ENCODE measurements around the gene LMF1.
"Not testable (repeated sequence)": the region's sequence is repeated elsewhere in the genome, so short reads cannot be mapped to it uniquely, and the experiment has no call there.

LMF1 gene

DNA sequence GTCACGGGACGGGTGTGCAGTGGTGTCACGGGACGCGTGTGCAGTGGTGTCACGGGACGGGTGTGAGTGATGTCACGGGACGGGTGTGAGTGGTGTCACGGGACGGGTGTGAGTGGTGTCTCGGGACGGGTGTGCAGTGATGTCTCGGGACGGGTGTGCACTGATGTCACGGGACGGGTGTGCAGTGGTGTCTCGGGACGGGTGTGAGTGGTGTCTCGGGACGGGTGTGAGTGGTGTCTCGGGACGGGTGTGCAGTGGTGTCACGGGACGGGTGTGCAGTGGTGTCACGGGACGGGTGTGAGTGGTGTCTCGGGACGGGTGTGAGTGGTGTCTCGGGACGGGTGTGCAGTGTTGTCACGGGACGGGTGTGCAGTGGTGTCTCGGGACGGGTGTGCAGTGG is 111.8 kb downstream of the LMF1 start:
- DNase-seq, result not testable (repeated sequence)

DNA sequence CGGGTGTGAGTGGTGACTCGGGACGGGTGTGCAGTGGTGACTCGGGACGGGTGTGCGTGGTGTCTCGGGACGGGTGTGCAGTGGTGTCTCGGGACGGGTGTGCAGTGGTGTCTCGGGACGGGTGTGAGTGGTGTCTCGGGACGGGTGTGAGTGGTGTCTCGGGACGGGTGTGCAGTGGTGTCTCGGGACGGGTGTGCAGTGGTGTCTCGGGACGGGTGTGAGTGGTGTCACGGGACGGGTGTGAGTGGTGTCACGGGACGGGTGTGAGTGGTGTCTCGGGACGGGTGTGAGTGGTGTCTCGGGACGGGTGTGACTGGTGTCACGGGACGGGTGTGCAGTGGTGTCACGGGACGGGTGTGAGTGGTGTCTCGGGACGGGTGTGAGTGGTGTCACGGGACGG is 112.3 kb downstream of the LMF1 start:
- not testable (repeated sequence) for DNase-seq

DNA sequence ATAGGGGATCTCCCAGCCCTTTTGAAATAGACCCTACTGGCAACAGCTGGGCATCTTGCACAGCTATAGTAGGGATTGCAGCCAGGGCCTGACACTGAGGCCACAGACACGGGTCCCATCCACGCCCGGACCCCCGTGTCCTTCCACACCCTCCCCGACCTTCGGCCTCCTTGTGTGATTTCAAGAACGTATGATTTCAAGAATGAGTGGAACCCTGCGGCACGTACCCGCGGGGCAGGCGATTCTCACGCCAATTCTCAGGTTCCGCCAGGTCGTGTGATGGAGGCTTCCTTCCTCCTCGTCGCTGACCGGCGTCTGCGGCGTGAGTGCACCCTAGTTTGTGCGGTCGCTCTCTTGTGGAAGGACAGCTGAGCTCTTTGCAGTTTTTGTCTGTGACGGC is 114.0 kb downstream of the LMF1 start:
- DNase-seq, result no peak

DNA sequence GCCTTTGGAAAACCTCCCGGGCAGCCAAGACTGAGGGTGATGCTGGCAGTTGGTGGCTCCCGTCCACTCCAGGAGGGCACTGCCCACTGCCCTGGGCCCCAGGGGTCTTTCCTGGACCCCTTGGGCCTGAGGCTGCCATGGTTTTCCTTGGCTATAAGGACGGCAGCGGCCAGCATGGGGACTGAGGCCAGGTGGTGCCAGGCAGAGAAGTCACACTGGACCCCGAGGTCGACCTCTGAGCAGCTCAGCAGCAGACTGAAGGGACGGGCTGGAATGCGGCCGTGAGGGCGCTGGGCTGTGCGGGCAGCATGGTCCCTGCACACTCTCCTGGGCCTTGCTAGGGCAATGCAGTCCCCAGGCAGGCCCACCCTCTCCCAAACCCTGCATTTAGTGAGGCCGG is 114.7 kb downstream of the LMF1 start:
- no peak for DNase-seq

DNA sequence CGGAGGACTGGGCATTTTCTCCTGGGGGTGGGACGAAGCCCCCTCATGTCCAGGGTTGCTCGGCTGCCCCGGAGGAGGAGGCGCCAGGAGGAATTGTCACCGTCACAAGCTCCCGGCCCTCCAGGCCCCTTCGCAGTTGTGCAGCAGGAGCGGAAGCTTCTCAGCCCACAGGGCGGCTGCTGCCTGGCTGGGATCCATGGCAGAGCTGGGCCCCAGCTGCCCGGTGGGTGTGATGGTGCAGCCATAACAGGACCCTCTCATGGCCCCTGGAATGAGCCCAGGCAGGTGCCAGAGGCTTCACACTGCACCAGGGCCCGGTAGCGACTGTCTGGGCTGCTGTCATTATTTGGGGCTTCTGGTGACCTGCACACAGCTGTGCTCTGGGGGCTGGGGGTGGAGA is 115.3 kb downstream of the LMF1 start:
- DNase-seq, result no peak

DNA sequence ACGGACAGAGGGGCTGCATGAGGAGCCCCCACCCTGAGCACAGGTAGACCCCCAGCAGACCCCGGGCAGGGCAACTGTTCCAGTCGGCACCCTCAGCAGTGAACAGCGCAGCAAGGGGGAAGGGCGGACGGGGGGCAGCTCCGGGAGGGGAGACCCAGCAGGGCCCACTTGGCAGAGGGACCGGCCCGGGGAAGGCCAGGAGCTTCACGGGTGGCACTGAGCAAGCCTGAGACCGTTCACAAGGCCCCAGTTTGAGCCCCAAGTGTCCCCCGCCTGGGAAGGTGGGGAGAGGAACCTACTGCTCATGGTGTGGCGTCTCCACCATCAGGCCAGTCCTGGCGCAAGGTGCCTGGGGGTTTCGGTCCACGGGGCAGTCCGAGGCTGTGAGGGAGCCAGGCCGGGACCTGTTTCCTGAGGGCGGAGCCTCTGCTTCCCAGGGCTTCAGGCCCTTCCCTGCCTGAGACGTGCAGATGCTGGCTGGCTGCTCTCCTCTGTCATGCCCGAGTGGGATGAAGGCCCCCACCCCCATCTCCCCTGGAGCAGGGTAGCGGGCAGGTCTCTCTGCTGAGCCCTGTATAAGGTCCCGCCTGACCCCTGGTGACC is 115.9 kb downstream of the LMF1 start:
- no peak for DNase-seq

DNA sequence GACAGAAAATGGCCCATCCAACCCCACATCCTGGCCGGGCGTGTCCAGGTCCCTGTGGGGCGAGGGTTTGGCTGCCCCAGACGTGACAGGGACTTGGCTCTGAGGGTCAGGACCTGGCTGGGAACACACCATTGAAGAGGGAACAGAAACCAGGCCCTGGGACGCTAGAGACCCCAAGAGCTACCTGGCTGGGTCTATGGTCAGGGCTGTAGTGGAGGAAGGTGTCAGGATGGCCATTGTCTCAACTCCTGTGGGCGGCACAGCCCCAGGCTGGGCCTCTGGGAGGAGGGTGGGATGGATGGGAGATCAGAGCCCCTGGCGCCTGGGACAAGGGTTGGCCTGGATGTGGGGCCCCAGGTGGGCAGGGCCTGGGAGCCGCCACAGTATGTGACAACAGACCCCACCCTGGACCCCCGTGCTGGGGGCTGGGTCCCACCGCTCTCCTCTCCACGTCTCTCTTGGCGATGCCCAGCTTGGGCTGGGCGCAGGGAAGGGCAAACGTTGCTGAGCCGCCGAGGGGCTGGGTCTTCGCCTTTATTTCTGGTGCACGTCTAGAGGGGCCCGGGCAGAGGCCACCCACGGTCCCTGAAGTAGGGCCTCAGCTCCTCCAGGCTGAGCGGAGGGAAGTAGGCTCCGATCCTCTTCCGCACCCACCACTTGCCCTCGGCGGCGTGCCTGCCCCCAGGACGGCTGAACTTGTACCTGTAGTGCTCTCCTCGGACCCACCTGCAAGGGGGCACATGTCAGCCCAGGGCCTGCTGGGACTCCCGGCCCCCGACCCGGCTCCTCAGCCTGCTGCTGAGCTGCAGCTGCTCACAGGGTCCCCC is 116.6 kb downstream of the LMF1 start:
- DNase-seq, result no peak

DNA sequence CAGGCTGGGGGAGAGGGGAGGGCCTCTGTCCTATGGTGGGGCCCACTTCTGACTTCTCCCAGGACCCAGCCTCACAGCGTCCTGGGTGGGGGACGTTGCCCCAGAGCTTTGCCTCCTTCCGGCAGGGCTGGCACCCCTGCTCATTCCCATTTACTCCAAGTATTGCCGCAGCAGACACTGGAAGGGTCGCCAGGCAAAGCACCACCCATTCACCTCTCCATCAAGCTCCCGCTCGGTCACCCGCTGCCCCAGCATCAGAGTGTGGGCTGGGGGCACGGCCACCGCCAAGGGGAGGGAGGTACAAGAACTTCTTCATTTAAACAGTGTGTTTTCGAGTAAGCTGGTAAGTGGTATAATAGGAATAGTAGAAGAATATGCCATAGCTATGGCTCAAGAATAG is 117.5 kb downstream of the LMF1 start:
- DNase-seq, result no peak

DNA sequence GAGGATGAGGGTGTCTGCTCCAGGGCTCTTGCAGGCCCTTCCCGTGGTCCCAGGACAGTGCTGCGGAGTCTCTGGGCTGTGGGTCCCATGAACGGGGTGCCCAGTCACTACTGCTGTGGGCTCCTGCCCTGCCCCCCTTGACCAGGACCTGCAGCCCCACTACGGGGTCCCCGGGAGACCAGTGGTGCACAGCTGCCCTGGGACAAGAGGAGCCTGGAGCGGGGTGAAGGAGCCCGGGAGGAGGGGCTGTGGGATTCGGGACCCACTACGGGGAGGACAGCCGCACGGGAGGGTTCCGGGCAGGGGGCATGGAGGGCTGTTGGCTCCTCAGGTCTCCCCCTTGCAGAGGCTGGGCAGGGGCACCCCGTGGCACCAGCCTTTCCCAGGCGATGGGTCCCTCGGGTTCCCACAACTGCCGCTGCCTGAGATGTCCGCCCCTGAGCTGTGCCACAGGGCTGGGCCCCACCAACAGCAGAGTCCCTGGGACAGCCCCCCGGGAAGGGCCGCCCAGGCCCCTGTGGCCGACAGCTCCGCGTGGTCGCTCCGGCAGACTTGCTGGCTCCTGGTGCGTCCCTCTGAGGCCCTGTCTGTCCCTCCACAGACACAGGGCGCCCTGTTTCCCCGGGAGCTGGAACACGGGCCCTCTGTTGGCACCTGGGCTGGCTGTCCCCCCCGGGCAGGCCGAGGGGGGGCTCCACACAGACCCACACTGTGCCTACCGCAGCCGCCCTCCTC is 118.2 kb downstream of the LMF1 start:
- peak; percentile 66 for DNase-seq

DNA sequence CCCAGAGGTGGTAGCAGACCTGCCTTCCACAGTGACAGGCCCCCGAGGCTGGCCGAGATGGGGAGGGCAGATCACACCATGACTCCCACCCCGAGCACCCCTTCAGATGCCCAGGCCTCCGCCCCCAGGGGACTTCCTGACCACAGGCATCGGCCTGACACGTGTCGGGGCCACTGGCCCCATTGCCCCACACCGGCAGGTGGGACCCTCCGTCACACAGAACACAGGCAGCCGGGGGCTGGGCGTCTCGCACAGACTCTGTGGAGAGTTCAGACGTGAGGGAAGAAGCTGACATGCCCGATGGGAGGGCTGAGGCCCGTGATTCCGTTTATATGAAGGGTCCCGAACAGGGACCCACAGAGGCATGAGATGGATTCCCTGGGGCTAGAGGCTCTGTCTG is 118.9 kb downstream of the LMF1 start:
- DNase-seq, result no peak

DNA sequence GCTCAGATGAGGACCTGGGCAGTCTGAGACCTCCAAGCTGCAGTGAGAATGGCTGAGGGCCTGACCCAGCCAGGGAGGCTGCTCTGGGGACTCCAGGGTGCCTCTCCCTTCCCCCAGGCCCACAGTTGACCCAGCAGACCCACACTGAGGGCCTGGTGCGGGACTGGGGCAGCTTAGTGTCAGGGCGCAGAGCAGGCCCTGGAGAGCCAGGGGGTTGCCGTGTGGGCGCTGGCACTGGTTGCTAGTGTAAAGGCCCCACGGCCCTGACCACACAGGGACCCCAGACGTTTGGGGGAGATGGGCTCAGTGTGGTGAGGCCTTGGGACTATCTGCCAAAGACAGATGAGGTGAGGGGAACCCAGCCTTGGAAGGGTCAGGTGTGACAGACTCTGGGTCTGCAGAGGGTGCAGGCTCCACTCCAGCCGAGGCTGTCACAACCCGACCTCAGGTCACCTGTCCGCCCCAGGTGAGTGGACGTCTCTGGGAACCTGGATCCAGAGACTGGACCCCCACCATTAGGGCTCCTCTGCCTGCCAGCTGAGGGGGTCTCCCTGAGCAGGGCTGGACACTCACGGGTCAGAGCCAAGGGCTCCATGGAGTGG is 119.5 kb downstream of the LMF1 start:
- DNase-seq, result no peak

DNA sequence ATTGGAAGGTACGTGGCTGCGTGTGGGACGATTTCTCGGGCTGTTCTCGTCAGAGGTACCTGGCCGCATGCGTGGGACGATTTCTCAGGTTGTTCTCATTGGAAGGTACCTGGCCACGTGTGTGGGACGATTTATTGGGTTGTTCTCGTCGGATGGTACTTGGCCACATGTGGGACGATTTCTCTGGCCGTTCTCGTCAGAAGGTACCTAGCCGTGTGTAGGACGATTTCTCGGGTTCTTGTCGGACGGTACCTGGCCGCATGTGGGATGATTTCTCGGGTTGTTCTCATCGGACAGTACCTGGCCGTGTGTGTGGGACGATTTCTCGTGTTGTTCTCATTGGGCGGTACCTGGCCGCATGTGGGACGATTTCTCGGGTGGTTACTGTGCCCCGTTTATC is 120.1 kb downstream of the LMF1 start:
- DNase-seq, result no peak

DNA sequence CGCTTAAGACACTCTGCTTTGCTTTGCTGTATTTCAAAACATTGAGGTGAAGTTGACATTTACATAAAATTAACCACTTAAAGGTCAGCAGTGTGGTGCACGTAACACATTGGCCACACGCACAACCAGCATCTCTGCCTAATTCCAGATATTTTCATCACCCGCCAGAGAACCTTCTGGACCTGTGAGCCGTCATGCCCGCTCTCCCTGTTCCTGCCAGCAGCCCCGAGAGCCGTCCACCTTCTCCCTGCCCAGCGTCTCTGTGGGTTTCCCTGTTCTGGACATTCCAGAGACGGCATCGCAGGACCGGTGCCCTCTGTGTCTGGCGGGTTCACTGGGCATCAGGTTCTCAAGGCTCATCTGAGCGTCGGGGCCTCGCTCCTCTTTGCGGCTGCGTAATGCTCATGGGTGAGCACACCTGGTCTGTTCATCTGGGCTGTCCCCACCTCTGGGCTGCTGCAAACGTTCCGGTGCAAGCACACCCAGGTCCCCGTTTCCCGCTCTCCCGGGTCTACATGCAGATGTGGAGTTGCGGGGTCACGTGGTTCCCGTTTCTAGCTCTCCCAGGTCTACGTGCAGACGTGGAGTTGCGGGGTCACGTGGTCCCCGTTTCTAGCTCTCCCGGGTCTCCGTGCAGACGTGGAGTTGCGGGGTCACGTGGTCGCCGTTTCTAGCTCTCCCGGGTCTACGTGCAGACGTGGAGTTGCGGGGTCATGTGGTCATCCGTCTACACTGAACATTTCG is 122.1 kb downstream of the LMF1 start:
- DNase-seq, result no peak

DNA sequence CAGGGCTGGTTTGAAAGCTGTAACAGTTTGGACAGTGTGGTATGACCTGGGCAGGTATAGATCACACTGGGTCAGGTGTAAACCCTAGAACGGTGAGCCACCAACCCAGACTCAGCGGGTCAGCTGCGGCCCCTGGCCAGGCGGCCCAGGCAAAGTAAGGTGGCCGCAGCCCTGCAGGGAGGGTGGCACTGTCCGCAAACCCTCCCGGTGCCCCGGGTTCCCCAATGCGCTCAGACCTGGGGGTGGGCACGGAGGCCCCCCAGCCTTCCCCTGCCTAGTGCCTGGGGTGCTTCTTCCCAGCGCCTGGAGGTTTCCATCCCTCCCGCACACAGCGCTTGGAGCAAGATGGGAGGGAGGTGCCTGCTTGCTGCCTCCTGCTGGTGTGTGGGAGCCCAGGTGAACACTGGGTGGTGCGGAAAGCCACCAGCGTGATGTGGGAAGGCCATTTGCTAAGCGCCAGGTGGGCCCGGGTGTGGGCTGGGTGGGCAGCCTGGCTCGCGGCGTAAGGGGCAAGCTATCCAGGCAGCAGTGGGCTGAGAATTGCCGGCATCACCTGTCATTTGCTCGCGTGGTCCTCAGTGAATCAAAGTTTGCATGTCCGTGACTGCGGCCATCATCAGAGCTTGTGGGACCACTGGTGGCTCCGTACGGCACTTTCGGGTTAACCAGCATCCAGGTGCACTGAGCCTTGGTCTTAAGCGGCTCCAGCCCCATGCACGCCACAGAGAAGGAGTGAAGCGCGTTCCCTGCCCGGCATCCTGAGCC is 122.9 kb downstream of the LMF1 start:
- DNase-seq, result no peak

DNA sequence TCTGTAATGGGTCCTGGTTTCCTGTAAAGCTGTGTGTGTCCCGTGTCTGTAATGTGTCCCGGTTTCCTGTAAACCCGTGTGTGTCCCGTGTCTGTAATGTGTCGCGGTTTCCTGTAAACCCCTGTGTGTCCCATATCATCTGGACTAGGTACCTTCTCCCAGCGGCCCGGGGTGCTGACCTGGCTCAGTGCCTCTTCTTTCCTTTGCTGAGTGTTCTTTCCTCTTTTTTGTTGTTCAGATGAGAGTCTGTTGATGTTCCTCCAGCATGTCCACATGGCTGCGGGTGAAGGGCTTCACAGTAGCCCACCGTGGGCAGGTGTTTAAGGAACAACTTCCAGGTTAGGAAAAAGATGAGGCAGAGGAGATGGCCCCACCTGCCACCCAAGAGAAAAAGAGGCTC is 123.6 kb downstream of the LMF1 start:
- DNase-seq, result no peak

DNA sequence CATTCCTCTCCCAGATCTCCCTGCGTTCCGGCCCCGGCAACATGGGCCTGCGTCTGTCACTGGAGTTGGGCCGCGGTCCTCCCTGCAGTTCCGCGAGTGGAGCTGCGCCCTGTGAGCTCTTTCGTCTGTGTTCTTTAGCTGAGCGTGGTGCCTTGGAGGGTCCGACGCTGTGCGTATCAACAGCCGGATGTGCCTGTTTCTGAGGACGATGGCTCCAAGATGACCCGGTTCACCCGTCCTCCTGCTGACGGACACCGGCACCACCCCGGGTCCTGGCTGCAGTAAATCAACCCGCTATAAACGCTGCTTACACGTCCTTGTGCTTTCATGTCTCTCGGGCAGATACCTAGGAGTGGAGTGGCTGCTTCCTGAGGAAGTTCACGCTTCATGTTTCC is 125.4 kb downstream of the LMF1 start:
- DNase-seq, result no peak

DNA sequence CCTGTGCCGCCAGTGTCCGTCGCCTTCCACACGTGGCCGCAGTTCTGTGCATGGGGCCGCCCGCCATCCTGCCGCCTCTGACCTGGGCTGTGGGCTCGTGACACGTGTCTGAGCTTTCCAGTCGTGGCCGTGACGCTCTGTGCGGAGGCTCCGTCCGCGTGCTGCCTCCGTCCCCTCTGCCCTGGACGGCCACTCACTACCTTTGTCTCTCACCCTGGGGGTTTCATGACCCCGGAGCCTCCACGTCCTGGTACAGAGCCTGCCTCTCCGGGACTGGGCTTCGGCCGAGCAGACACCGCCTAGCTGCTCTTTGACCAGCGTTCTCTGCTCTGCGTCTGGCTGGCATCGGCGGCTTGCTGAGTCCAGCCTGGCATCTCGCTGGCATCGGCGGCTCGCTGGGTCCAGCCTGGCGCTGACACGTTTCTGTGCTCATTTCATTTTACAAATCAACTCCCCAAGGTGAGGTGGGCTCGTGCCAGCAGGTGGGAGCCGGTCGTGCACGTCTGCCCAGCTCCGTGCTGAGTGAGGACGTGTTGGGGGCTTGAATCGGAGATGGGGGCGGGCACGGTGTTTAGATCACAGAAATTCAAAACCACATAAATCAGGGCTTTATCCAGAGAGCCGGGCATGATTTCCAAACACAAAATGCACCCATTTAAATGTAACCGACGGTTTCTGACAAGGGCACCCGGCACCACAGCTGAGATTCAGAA is 126.0 kb downstream of the LMF1 start:
- no peak for DNase-seq

DNA sequence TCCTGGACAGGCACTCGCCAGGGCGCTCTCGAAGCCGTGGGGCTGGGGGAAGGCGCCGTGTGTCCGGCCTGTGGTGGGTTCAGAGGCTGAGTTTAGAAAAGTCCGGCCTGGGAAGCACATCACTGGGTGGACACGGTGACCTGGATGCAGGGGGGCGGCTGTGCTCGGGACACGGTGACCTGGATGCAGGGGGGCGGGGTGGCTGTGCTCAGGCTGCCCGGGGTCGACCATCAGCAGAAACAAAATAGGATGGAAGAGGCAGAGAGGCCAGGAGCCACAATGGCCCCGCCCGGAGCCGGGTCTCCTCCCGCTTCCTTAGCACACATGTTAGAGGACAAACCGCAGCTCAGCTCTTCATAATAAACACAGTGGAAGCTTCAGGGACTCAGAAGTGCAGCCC is 127.0 kb downstream of the LMF1 start:
- DNase-seq, result no peak

DNA sequence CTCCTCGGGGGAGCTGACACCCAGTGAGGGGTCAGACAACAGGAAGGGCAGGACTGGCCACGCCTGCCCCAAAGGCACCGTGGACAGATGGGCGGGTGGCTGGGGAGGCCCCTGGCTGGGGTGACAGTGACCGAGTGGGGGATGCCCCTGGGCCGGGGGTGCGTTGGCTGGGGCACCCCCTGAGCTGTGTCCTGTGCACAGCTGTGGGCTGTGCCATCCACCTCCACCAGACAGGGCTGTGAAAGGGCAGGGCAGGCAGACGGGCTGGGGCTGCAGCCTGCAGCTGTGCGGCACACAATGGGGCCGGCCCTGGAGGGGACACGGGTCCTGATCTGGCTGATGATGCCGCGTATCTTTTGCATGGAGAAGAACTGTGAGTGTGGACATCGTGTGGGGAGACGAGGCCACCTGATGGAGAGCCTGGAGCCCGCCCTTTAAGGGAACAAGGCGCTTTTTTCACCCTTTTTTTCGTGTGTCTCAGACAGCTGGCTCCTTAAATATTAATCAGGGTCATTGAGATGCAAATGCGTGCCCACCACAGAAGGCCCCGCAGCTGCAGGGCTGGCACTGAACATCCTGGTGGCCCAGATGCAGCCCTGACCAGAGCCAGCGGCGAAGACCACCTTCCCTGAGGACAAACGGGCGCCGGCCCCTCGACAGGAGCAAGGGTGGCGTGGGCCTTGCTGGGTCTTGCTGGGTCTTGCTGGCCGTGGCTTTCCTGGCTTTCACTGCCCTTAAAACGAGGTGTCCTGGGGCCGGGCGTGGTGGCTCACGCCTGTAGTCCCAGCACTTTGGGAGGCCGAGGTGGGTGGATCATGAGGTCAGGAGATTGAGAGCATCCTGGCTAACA is 127.8 kb downstream of the LMF1 start:
- DNase-seq, result no peak

DNA sequence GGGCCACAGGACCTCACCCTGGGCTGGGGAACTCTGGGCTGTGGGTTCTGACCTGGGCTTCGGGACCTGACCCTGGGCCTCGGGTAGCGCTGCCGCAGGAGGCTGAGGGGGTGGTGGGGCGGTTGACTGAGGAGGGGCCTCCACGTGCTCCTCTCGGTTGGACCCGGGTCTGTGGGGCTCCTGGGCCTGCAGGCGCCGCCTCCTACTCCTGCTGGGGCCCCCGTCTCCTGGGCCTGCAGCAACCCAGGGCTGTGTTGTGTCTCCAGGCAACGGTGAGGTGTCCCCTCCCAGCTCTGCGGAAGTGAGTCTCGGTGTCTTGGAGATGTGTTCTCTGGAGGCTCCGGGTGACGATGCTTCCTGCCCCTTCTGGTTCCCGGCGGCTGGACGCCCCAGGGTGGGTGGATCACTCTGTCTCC is 128.7 kb downstream of the LMF1 start:
- no peak for DNase-seq

Data from midbrain (tissue), 1 donor.